Activated CD8-positive, alpha-beta memory T cell treated with anti-CD3 and anti-CD28 coated beads, Interleukin-2, amount 50 U/mL, for 1 hour (primary cell): Measurements from ENCODE around the gene AP1B1.
"Not testable (repeated sequence)": the region's sequence is repeated elsewhere in the genome, so short reads cannot be mapped to it uniquely, and the experiment has no call there.

Experiments
- DNase-seq: peaks from one replicate; pipeline ENCODE4 v3.0.0-alpha.2; 2020; ENCODE audit errors: extremely low read depth

Gene AP1B1

DNA sequence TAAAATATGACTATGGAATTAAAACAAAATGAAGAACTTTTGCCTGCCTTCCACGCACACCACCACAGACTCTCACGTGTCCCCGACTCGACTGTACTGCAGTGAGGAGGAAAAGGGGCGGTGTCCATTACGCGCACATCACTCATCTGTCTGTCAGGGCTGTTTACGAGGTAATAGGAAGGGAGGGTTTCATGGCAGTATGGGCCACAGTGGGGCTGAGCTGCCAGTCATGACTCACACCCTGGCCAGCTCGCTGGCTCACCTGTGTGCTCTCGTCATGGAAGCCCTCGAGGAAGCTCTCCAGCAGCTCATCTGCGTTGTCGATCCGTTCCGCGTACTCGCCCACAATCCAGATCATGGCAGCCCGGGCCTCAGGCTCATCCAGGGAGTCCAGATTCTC, 39.4 kb downstream of the AP1B1 start:
- no peak for DNase-seq

DNA sequence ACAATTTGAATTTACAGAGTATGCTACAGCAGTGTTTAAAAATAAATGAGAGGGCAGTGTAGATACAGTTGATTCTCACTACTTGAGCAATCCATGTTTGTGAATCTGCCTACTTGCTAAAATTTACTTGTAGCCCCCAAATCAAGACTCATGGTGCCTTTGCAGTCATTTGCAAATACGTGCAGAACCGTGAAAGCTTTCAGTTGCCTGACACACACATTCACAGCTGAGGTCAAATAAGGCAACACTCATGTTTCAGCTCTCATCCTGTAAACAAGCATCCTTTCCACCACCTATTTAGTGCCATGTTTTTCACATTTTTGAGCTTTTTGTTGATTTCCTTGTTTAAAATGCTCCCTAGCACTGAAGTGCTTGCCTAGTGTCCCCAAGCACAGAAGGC, 40.3 kb downstream of the AP1B1 start:
- DNase-seq = no peak

DNA sequence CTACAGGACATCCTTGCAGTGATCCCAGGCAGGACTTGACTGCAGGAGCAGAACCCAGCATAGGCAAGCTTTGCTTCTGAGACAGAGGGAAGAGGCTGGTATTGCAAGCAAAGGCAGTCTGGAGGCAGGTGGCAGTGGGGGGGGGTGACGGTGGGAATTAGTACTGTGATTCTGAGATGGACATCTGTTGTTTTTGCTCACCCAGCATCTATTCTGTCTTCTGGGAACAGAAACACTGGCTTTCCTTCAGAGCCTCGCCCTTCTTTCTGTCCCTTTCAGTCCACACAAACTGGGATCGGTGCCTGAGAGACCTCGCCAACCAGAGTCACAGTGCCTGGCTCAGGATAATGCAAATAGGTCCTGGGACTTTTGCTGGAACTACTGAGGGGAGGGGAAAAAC, 41.7 kb downstream of the AP1B1 start:
- no peak for DNase-seq

DNA sequence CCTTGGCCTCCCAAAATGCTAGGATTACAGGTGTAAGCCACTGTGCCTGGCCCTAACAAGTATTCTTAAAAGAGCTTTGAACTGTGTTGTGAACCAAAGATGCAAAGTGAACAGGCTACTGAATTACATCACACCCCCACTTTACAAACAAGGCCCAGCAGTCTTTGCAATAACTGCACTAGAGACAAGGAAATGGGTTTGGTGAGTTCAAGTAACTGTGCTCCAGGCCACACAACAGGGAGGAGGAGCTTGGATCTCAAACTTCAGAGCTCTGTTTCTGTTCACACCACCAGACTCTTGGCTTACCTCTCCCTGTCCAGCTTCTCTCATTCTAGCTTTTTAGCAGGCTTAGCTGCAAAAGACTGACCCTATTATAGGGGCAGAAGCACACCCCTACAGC, 42.4 kb downstream of the AP1B1 start:
- no peak for DNase-seq

DNA sequence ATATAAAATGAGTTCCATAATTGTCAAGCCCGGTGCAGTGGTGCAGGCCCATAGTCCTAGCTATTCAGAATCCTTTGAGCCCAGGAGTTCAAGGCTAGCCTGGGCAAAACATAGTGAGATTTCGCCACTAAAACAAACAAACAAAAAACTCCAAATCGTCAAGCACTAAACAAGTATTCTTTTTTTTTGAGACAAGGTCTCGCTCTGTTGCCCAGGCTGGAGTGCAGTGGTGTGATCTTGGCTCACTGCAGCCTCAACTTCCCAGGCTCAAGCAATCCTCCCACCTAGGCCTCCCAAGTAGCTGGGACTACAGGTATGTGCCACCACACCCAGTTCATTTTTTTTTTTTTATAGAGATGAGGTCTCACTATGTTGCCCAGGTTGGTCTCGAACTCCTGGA, 43.5 kb downstream of the AP1B1 start:
- DNase-seq = not testable (repeated sequence)

DNA sequence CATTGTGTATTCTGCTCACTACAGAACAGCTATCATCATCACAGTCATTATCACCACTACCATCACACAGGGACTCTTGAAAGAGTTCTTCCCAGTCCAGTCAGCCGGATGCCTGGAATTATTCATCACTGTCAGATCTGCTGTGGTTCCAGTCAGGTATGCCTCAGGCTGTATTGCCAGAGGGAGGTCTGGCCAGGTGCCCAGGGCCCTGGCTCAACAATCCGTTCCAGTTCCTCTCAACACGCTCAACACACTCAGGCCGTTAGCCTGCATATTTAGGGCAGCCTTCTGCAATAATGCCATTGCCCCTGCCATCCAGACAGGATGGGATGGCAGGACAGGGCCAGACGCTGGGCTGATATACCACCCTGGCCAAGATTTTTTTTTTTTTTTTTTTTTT, 44.2 kb downstream of the AP1B1 start:
- no peak for DNase-seq

DNA sequence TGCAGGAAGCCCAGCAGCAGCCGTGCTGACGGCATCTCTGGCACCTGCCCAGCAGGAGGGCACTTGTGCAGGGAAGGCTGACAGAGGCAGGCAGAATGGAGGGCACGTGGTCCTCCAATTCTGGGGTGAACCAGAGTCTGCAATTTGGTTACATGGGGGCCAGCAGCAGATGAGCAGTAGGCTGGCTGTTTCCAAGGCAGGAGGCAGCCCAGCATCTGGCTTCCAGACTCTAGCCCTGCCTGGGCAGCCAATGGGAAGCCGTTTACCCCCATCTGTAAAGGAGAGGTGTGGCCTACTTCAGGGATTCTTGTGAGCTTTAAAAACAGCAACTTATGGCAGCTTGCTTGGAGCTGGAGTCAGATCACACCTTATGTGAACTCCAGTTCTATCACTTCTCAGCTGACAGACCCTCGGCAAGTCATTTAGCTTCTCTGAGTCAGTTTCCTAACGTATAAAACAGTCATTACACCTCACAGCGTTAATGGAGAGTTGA, 45.0 kb downstream of the AP1B1 start:
- no peak for DNase-seq

DNA sequence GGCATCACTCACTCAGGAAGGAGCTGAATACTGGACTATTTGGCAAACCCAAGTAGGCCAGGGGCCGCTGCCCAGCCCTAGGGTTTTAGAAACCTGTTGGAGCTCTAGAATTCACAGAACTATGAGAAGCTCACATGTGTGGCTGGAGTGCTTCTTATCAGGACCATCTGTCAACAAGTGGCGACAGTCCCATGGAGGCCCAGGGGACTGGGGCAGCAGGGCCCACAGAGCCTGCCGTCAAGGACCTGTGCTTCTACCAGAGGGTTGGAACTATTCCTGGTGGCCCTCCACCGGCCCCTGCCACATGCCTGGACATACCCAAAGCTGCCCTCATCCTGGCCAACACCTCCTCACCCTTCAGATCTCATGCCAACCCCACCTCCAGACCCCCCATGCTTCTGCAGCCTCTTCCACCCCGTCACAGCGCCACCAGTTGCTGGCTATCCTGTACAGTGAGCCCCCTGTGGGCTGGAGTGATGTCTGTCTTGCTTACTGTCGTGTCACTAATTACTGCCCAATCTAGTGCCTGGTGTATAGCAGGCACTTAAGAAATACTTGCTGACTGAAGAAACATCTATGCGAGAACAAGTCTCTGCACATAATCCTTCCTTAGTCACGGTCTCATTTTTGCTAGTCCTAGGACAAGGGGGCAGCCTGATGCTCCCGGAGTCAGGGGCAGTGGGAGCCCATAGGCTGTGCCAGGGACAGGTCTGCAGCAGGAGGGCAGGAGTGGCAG, 45.6 kb downstream of the AP1B1 start:
- DNase-seq = no peak

DNA sequence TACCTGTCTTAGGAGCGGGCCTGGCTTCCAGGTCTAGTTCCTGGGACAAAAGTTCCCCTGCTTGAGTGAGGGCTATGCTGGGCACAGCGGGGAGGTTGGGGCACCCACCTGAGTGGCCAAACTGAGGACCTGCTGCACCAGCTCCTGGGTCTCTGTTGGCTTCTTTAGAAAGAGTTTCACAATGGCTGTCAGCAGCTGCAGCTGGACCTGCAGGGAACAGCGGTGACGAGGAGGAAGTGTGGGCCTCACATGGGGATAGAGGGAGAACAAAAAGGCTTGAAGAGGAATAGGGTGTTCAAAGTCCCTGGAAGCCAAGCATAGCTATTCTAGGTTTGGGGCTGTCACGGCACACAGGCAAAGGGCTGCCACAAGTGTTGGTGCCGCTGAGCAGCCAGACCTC, 46.2 kb downstream of the AP1B1 start:
- DNase-seq = no peak

DNA sequence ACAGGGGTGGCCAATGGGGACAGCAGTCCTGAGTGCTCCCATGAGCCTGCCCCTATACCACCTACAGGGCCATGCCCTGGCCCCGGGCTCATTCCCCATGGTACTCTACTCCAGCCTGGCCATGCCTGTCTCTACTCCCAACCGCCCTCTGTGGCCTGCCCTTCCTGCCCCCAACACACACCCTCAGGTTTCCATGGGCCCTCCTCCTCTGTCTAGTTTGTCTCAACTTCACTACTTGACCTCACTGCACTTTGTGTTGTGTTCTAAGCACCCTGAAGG, 46.6 kb downstream of the AP1B1 start:
- DNase-seq = no peak

DNA sequence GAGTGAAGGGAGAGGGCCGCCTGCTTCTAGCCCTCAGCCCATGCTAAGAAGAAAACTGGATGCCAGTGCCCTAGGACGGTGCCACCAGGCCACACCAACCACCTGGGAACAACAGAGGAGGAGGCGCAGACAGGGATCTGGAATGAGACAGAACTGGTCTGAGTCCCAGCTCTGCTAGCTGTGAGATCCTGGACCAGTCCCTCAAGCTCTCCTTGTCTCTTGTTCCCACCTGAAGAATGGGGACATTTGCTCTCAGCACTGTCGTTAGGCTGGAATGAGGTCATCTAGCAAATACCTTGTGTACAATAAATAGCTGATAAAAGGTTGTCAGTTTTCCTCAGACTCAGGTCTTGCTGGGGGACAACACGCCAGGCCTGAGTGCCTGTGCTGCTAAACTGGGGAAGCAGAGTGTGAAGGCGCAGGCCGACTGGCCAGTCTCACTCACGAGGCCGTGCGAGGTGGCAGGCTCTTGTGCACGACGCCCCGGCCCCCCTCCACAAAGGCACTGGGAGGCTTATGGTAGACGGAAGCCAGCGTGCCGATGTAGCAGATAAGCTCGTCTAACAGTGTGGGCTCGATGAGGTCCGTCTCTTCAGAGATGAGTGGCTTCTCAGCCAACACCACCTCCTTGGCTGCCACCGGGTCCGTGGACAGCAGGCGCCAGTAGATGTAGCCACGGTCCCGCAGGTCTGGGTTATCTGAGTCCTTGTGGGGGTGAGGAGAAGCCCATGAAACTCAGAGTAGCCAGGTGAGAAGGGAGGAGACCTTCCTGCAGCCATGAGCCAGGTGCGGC, 47.1 kb downstream of the AP1B1 start:
- DNase-seq = no peak

DNA sequence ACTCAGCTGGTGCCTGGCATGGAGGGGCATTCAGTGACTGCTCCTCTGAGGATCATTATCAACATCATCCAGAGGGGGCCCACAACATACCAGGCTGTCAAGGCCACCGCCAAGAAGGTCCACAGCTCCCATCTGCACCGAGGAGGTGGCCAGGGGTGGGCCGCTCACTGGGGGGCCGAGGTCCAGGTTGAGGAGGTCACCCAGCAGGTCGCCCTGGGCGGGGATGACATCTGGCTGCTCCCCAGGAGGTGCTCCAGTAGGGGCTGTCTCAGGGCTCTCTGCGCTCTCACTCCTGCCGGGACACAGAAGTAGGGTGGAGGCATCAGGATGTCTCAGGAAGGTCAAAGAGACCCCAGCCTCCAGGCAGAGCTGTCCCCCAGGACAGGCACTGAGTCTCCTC, 47.8 kb downstream of the AP1B1 start:
- DNase-seq = no peak

DNA sequence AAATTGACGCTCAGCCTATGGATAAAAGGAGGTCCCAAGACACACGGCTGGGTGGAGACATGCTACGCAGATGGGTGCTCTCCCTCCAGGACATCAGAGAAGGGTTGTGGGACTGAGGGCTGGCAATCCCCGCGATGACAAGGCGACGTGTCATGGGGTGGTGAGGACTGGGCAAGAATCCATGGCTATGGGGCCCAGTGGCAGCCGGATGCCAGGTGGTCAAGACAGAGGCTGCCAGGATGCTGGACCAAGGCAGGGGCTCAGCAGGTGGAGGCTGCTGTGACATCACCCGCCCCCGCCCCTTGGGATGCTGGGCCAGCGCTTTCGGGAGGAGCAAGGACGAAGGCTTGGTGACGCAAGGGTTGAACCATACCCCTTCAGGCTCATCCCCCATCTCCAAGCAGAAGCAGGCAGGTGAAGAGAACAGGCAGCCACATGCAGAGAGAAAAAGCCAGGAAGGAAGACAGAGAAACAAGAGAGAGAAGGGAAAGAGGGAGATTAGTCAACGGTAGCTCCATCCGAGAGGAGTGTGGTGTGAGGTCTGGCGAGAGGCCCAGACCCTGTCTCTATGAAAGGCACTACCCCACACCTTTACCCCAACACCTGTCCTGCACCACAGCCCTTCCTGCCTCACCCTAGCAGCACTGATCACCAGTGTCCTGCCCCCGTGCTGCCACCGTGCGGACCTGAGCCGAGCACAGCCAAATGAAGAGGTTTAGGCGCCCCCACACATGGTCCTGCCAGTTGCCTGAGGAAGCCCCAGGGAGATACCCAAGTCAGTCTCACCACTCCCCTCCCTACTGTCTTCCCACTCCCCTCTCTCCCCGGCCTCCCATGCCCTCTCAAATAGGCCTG, 48.8 kb downstream of the AP1B1 start:
- no peak for DNase-seq

DNA sequence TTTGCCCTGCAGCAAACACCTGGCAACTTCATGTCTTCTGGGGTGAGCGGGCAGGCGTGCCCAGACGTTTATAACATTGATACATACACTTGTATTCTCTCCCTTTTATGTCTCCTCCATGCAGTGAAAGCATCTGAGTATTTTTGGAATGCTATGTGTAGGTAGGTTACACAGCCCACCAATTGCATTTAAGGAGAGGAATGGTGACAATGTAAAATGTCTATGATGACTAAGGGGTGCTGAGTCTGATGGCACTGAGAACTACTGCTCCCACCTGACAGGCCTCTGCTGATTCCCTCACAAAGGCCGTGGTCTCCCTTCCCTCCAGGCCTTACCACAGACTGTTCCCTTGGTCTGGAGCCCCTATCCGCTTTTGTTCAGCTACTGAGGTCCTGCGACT, 50.0 kb downstream of the AP1B1 start:
- DNase-seq = no peak

DNA sequence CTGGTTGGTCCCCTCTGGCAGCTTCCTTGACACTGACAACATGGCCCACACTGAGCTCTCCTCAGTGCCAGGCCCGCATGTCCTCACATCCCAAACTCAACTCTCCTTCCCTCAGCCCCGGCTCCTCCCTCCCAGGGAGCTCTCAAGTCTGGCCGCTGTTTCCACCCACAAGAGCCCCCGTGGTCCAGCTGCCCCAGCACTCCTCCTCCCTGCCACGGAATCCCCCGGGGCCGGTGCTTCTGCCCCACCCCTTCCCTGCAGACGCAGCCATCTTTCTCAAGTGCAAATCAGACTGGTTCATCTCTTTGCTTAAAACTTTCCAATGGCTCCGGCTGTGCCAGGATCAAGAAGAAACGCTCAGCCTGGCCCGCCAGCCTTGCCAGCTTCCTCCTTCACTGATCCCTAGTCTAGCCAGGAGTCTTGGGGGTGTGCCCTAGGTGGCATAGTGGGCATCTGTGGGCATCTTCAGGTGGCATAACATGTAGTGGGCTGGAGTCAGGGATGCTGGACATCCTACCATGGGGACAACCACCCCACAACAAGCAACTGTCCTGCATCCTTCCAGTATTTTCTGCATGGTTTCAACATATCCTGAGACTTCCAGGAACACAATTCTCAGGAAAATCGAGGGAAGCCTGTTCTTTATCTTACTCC, 50.6 kb downstream of the AP1B1 start:
- DNase-seq = no peak

DNA sequence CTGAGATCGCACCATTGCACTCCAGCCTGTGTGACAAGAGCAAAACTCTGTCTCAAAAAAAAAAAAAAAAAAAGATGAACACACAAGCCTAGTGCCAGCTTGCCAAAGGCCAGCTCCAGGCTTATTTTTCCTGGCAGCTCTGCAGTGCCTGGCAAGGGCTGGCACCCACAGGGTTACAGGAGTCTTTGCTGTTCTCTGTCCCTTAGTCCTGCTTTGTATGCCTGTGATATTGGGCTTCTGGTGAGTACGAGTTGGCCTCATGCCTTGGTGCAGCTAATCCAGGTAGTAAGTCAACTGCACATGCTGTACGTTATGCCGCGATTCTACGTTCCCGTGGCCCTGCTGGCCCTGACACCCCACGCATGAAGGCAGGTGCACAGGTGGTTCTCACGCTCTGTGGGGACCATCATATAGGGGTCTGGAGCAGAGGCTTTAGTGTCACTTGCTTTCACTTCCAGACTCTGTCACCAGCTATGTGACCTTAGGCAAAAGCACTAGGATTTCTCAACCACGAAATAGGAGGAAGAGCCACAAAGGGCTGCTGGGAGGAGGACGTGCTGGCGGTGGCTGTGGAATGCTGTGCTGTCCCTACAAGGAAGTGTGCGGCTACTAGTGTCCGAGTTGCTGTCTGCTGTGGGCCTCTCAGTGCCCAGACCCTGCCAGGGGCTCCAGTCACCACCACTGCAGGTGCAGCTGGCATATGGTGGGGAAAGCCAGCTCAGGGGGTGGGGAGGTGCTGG, 51.4 kb downstream of the AP1B1 start:
- DNase-seq = no peak

DNA sequence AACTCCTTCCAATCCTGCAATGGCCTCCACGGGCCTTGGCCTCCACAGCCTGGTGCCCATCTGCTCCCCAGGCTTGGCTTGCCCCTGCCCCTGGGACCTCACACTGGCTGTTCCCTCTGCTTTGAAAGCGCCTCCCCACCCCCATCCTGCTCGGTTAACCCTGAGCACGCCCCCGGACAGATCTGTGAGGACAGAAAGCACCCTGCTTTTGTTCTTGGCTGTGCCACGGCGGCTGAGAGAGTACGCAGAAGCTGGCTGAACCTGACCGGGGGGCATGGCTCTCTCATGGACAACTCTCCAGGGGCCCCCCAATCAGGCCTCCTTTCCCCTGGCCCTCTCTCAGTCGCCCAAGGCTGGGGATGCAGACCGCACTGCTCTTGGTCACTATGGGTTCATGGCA, 52.7 kb downstream of the AP1B1 start:
- DNase-seq = no peak

DNA sequence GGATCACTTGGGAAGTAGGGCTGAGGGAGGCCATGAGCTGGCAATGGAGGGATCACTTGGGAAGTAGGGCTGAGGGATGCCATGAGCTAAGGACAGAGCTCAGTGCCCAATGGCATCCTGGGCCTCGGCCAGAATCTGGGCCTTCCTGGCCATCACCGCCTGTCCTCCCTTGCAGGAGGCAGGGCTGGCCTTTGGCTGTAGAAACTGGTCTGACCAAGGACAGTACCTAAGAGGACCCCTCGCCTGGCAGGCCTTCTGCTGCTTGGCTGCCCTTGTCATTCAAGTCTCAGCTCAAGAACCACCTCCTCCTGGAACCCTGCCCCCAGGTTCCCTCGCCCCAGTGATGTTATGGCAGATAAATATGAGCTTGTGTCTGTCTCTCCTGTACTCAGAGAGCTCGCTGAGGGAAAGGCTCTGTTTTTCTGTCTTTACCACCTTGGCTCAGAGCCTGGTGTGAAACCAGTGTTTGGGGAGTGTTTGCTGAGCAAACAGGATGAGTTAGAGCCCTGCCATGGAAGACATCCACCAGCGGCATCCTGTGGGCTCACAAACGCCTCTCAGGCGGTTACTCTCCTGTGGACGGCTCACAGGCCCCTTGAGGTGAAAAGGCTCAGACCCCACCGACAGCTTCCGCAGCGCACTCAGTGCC, 53.5 kb downstream of the AP1B1 start:
- no peak for DNase-seq

DNA sequence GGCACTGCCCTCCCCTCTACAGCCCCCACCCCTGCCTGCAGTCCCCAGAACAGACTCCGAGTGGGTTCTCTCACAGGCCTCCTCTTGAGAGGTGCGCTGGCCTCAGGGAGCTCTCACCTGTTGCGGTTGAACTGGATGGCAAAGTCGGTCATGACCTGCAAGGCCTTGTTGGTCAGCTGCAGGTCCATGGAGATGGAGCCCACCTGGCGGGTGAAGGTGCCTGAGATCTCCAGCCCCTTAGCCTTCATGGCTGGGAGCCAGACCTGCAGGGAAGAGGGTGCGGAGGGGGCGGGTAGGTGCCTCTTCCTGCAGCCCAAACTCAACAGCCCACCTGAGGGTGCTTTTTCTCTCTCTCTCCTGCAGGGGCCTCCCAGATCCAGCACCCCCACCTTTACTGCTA, 54.2 kb downstream of the AP1B1 start:
- DNase-seq = no peak

DNA sequence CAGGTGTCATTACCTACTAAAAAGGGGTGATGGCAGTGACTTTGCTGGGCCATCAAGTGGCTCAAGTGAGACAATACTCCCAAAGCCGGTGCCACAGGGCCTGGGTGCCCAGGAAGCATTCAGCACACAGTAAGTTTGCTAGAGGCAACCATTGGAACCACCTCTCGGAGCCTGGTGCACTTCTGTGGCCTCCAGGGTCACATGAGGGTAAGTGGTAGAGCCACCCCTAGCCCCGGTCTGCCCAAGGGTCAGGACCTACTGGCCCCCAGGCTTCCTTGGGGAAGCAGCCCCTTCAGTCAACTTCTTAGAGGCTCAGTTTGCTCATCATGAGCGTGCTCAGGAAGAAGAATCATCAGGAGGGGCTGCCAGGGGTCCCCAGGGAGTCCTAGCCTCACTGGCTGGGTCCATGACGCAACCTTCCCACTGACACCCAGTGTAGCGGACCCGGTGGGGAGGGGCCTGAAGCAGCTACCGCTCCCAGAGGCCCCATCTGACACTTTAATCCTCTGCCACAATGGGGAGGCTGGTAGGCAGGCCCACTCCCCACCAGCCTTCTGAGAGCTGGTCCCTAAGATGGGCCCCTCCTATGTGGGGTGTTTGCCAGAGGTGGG, 55.4 kb downstream of the AP1B1 start:
- DNase-seq = no peak
